CD4-positive, alpha-beta T cell treated with Interleukin-15 for 4 hours (primary cell): Measurements from ENCODE around the gene ABCF3.

Source experiments
- DNase-seq: peaks from one replicate; pipeline ENCODE4 v3.0.0-alpha.2; 2020; ENCODE audit warnings: low spot score

ABCF3 gene

DNA sequence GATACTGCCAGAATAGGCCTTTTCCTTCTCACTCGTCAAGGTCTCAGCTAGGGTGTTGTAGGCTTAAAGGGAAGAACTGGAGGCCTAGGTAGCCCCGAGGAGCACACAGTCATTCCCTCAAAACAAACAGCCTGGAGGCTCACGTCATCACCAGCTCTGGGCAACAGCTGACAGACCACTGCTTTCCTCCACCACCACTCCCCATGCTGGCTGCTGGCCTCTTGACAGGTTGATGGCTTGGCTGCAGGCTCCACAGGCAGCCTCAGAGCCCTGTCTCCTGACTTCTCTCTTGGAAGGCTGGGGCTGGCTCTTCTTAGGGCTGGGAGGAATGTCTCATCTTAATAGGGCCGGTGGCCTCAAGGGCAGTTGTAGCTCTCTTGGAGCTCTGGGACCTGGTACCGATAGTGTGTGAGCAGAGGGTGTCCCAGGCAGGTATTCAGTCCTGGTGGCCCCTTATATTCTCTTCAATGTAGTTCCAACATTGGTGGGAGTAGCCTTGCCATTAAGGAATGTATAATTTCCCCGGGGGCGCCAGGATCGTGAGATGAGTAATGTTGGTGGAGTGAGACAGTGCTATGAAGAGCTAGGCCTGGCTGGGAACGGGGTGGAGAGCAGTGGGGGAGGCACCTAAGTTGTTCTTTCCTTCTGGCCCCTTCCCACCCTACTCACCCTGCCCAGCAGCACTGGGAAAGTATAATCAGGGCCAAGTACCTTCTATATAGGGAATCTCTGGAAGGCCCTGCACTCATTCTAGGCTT lies 17.5 kb upstream of the ABCF3 start:
- DNase-seq = no peak

DNA sequence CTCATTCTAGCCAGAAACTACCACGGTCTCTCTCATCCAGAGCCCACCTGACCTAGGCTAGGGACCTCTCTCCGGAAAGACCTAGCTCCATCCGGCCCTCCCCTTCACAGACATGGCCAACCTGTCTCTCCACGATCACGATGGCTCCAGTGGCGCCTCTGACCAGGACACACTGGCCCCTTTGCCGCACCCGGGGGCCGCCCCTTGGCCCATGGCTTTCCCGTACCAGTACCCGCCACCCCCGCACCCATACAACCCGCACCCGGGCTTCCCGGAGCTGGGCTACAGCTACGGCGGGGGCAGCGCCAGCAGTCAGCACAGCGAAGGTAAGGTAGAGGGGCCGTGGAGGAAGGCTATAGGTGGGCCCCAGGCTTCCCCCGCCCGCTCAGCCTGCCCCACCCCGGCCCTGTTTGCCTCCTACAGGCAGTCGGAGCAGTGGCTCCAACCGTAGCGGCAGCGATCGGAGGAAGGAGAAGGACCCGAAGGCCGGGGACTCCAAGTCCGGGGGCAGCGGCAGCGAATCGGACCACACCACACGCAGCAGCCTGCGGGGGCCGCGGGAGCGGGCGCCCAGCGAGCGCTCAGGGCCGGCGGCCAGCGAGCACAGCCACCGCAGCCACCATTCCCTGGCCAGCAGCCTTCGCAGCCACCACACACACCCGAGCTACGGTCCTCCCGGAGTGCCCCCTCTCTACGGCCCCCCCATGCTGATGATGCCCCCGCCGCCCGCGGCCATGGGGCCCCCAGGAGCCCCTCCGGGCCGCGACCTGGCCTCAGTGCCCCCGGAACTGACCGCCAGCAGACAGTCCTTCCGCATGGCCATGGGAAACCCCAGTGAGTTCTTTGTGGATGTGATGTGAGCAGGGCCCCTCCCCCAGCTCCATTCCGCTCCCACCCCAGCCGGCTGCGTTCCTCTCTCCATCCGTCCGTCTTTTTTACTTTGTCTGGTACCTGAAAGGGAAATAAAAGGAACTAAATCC lies 15.8 kb upstream of the ABCF3 start:
- no peak for DNase-seq

DNA sequence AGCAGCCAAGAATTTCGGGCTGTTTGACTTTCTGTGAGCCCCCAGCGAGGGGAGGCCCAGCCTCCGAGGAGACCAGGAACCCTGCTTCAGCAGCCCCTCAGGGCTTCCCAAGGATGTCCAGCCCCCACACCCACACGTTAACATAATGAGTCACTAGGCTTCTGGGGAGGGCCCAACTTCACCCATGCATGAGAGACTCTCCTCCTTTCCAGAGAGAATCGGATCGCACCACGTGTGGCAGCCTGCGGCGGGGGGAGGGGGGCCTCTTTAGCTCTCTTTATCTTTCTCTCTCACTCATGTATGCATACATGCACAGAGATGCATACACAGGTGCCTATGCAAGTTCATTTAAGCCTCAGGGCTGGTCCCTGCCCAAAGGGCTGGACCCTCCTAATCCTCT lies 14.4 kb upstream of the ABCF3 start:
- no peak for DNase-seq

DNA sequence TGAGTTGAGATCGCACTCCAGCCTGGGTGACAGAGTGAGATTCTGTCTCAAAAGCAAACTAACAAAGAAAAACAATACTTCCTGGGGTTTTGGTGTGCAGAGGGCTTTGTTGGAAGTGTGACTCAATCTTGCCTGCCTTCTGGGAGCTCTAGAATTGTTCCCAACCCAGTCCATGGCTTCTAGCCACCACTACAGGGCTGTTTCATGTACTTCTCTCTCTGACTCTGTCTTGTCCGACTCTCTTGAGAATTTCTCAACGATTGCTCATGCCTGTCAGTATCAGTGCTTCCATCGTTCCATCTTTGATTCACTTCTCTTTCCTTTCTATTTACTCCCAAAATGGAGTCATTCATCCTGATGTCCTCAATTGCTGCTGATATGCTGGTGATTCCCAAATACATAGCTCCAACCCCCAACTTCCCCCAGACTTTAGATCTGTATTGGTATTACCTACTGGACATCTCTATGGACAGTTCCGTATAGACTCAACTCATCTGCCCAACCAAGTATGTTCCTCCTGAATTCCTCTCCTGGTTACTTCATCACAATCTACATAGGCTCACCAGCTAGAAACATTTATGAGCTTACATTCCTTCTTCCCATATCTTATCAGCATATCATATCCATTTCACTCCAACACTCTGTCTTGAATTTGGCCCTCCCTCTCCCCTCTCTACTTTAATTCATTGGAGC lies 13.2 kb upstream of the ABCF3 start:
- DNase-seq = no peak

DNA sequence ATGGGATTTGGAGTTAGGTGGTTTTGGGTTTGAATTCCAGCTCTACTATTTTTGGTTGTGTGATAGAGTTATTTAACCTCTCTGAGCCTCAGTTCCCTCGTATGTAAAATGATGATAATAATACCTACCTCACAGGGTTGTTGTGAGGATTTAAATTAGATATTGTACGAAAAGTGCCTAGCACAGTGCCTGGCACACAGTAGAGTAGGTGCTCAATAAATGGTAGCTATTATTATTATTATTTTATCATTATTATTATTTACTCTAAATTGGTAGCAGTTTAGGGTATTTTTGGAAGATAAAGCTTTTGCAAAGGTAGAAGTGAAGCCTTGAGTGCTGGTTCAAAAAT lies 12.7 kb upstream of the ABCF3 start:
- DNase-seq = no peak

DNA sequence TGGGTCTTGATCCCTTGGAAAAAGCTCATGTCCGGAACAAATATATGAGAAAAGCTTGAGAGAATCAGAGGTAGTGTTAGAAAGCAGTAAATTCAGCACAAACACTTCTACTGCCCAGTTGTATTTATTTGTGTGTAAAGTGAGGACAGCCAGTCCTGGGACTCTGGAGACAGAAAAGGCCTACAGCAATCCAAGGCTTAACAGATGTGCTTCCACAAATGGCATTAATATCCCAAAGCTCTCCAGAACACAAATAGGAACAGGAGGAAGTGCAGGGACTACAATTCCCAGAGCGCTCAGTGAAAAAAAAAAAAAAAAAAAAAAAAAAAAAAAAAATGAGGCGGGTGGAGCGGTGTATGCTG lies 11.7 kb upstream of the ABCF3 start:
- DNase-seq = no peak

DNA sequence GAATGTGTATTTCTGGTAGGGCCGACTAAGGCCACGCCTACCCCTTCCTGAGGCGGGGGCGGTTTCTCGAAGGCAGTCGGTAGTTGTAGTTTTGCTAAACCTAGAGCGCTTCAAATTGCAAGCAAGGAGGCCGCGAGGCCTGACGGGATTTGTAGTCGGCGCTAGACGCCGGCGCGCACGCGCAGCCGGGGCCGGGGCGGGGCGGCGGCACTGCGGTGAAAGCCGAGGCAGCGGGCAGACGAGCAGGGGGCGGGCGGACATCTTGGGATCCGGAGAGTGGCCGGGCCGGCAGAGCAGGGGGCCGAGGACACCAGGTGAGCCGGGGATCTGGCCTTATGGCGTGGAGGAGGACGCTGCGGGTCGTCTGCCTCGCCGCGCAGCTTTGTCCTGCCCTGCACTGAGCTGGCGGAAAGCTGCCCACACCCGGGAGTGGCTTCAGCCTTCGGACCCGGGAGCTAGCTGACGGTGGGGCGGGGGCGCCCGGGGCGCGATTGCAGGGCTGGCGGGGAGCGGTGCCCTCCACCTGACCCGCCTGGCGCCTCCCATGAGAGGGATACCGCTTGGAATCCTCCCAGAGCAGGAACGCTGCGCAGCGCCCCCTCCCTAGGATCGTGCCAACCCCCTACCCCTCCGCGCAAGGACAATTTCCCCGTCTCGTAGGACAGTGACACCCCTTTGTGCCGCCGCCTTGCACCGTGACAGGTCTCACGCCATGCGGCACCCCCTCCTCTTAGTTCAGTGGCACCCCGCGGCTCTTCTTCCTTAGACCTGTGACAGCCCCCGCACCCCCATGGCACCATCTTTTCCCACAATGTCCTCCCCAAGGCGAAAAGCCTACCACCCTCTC lies 11.1 kb upstream of the ABCF3 start, which contains the start of gene AP2M1:
Gene AP2M1 (plus strand): TSS at position 210 of the 847 bp plus-strand sequence. CDS start 2,139 bp downstream, outside the sequence.
- DNase-seq = peak; percentile 99

DNA sequence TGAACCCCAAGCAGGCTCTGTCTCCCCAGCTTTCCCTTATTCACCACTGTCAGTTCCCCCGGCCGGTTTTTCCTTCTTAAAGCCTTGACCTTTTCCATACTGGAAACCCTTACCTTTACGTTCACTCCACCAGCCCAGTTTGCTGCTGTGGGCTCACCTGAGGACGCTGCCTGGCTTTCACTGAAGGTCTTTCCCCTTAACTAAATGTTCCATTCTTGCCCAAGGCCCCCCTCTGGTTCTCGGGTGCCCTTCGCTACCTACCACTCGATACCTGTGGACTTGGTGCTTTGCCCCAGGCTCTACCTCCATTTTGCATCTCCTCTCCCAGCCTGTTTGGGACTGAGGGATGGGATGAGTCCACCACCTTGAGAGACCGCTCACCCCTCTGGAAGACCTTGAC lies 10.5 kb upstream of the ABCF3 start:
- no peak for DNase-seq

DNA sequence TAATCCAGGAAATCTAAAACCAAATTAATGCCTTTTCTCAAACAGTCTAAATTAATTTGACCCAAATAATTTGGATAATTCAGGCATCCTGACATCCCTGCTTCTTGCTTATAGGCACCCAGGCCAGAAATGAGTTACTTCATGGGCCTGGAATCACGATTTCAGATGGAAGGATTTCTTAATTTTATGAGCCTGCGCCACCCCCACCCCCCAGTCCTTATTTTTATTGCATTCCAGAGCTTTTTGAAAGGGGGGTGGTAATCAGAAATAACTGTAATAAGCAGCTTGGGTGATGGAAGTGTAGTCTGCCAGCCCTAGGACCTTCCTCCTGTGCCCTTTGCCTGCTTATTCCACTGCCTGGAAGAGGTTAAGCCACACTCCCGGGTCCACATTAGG lies 10.0 kb upstream of the ABCF3 start:
- DNase-seq = no peak

DNA sequence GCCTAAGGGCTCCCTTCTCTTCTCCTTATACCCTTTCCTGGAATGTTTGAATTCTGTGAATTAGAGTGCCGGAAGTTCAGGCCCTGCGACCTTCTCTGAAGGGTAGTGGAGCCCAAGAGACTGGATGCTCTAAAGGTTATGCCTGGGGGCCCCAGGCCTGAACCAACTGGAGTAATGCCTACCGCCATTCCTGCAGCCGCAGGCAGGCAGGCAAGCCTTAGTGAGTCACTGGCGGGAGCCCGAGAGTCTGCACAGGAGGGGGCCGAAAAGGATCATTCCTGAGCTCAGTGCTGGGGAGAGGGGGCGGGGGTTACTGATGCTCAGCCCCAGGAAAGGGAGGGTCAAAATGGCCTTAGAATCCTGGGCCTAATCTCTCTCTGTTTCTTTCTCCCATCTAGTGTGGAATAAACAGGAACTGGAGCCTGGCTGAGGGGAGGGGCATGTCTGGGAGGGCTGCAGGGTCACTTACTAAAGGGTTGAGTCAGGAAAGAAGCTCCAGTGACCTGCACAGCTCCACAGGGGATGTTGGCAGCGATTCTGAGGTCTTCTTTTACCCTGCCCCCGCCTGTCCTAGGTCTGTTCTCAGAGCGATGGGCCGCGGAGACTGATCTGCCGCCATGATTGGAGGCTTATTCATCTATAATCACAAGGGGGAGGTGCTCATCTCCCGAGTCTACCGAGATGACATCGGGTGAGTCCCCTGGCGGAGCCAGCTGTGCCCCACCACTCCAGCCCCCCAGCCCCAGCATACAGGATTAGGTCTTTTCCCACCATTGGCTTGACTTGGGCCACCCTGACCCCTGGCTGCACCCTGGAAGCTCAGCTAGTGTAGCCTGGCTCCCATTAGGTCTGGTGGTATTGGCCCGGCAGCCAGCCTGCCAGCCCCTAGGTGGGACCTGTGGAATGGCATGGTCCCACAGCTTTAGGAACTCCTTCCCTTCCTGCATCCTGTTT lies 9.3 kb upstream of the ABCF3 start:
- DNase-seq = no peak

DNA sequence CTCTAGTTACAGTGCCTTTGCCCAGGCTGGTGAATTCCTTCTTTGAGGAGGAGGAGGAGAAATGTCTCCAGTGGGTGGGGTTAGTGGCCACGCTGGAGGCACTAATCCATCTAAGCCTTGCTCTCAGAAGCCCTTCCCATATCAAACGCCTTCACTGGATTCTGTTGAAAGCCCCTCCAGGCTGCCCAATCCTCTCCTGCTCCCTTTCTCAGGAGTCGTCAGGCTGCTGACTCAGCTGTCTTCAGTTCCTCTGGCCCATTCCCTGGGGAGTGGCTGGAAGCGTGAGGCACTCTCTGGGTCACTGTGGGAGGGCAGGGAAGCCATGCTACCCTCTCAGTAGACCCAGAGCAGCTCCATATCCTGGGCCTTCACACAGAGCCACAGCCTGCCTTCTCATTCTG lies 8.7 kb upstream of the ABCF3 start:
- no peak for DNase-seq

DNA sequence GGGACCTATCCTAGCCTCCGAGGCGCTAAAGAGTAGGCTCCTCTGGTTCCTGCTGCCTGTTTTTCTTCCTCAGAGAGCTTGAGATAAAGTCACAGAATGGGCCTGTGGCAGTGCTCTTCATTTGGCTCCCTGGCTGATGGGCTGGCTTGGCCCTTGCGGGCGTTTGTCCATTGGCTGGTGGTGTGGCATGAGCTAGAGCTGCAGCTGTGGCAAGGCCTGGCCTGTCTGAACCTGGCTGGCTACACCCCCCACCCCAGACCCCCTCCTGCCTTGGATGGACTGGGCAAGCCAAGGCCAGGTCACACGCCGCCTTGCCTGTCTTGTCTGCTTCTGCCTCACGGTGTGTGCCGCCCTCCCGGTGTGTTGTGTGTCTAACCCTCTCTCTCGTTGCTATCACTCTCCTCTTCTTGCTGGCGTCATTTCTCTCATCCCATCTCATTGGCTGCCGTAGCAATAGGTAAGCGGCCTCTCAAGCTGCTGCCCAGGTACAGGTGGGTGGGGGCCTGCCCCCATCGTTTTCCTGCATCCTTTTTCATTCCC lies 8.2 kb upstream of the ABCF3 start:
- no peak for DNase-seq

DNA sequence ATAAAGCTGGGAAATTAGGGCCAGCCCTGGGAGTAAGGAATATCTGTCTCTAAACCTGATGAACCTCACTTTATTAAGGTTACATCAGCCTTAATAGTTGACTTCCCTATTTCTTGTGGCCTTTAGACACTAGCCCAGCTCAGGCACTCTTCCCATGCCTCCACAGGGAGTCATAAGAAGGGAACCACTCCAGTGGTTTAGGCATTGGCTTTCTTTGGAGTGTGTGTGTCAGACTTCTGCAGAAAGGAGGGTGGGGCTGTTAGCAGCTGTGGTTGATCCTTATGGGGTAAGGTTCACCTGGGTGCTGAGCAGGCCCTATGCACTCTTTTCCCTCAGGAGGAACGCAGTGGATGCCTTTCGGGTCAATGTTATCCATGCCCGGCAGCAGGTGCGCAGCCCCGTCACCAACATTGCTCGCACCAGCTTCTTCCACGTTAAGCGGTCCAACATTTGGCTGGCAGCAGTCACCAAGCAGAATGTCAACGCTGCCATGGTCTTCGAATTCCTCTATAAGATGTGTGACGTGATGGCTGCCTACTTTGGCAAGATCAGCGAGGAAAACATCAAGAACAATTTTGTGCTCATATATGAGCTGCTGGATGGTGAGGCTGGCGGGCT lies 7.4 kb upstream of the ABCF3 start:
- no peak for DNase-seq

DNA sequence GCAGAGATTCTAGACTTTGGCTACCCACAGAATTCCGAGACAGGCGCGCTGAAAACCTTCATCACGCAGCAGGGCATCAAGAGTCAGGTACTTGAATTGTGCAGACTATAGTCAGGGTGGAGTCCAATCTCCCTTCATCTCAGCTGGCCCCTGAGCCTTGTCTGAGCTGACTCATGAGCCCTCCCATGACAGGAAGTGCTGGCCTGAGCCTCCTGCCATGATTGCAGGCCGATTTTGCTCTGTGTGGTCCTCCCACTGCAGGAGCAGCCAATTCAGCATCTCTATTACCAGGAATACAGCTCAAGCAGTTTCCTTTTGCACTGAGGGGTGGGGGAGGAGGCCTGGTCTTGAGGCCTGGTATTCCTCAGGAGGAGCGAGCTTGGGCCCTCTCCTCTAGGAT lies 5.8 kb upstream of the ABCF3 start:
- no peak for DNase-seq

DNA sequence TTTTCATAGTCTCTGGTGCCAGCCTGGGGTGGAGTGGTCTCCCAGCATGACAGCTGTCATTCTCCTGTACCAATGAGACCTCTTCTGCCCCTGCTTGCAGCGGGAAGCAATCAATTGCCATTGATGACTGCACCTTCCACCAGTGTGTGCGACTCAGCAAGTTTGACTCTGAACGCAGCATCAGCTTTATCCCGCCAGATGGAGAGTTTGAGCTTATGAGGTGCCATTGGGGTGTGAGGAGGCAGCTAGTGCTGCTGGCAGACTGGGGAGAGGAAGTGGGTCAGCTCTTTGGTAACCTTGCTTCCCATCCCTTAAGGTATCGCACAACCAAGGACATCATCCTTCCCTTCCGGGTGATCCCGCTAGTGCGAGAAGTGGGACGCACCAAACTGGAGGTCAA lies 4.4 kb upstream of the ABCF3 start:
- DNase-seq = no peak

DNA sequence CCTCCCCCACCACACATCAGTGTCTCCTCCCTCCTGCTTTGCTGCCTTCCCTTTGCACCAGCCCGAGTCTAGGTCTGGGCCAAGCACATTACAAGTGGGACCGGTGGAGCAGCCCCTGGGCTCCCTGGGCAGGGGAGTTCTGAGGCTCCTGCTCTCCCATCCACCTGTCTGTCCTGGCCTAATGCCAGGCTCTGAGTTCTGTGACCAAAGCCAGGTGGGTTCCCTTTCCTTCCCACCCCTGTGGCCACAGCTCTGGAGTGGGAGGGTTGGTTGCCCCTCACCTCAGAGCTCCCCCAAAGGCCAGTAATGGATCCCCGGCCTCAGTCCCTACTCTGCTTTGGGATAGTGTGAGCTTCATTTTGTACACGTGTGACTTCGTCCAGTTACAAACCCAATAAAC lies 2.3 kb upstream of the ABCF3 start:
- no peak for DNase-seq

DNA sequence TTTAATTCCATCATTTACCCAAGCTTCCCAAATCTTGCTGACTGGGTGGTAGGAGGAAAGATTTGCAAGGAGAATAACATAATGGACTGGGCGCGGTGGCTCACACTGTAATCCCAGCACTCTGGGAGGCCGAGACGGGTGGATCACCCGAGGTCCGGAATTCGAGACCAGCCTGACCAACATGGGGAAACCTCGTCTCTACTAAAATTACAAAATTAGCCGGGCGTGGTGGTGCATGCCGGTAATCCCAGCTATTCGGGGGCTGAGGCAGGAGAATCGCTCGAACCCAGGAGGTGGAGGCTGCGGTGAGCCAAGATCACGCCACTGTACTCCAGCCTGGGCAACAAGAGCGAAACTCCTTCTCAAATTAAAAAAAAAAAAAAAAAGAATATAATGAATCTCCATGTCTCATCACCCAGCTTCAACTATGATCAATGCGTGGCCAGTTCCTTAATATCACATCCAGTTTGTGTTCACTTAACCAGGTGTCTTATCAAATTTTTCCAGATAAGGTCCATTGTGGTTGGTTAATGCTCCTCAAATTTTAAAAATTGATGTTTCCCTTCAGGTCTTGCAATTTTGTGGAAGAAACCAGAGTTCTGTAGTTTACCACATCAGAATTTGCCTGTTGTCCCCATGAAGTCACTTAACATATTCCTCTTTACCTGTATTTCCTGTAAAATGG lies 1.3 kb upstream of the ABCF3 start:
- DNase-seq = no peak

DNA sequence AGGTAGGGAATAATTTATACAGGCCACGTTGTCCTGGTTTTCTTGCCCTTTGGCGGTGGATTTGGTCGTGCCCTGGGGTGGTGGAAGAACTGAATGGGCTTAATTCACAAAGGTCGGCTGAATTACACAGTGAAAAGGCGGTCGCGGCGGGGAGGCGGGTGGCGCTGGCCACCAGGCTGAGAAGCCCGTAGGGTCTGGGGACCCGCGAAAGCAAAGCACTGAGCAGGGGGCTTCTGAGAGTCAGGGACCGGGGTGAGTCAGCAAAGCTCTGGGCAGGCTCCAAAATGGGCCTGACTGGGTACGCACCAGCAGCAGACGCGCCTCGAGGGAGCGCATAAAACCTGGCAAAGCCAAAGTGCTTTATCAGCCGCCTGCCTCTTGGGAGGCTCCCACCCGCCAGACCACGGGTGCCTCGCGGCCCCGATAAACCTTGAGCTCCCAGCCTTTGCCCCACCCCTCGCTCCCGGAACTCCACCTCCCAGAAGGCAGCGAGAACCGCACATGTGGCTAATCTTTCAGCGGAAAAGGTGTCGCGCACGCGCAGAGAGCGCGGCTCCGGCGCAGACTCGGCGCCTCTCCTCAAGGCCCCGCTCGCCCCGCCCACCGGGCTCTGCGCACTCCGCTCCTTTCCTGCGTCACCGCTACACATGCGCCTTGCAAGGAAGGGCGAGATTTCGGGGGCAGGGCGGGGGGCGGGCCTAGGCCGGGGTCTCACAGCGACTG lies 377 bp upstream of the ABCF3 start:
- peak; percentile 99 for DNase-seq

DNA sequence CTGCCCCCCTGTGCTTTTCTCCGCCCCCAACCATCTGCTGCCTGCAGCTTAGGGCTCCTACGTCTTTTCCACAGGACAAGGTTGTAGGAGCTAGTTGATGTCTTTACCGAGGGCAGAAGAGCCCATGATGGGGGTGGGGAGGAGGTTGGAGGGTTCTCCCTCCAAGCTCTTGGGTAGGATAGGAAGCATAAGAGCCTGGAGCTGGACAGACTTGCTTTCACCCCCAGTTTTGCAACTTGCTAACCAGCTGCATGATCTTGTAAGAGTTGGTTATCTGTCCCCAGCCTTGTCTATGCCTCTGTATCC lies 856 bp downstream of the ABCF3 start:
- DNase-seq = no peak
